NCI-H774 (cell line): Measurements from ENCODE around the gene NXN.
"Not testable (repeated sequence)": the region's sequence is repeated elsewhere in the genome, so short reads cannot be mapped to it uniquely, and the experiment has no call there.

Experiments
- DNase-seq: peaks from one replicate; lab custom pipeline; 2025; lab: John Stamatoyannopoulos, UW

NXN gene

GRCh38 chr17:917941-918740, 61.4 kb downstream of the NXN start:
- no peak for DNase-seq

DNA sequence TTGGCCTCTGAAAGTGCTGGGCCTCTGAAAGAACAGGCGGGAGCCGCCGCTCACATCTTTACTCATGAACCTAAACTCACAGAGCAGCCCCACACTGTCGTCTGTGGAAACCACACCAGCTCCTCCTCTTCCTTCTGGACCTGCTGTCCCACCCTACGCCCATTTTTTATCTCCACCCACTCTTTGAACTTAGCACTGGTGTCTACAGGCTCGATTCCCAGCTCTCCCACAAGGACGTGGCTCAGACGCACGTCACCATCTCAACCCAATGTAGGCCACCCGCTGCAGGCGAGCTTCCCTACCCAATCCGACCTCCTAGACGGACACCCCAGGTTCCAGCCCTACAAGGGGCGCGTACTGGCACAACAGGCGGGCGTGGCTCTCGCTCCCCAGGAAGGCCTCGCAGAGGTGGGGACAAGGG, 62.2 kb downstream of the NXN start:
- no peak for DNase-seq

- no peak for DNase-seq
Observed at GRCh38 chr17:916315-916714, 63.3 kb downstream of the NXN start.

DNA sequence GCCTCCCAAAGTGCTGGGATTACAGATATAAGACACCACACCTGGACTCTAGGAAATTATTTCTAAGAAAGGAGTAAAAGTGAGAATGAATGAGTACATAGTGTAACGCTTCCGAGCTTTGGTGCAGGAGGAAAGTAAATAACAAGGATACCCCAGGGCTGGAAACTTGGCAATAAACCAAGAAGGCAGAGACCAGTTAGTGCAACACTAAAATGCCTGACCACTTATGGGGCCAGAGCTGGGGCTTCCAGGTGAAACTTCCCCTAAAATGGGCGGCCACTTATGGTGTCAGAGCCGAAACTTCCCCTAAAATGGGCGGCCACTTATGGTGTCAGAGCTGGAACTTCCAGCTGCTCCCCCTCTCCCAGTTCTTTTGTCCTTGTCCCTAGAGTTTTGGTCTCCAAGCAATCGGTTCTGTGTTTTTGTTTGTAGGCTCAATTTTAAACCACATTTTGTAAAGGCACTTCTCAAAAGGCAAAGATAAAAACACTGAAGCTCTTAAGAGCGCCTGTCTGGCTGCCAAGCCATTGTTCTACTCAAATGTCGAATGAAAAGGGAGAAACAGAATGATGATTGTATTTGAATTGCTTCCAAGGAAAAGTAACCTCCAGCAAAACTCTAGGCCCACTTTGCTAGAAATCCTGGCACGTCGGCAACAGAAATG, 63.9 kb downstream of the NXN start:
- no peak for DNase-seq

- no peak for DNase-seq
Observed at GRCh38 chr17:914561-914960, 65.0 kb downstream of the NXN start.

DNA sequence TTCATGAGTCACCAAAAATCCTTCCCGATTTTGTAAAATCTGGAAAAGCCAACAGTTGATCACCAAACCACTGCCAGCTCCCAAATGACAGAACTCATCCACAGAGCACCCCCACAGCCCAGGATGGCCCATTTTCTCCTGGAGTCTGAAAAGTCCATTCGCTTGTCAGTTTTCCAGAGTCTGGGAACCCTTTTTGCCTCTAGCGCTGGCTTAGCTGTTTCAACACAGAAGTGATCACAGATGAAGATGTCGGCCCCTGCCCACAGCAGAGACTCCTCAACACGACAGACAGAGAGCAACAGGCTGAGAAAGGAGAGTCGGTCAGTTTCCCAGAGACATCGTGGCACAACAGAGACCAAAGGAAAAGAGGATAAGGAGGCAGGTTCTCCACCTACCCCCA, 66.4 kb downstream of the NXN start:
- DNase-seq: no peak

DNA sequence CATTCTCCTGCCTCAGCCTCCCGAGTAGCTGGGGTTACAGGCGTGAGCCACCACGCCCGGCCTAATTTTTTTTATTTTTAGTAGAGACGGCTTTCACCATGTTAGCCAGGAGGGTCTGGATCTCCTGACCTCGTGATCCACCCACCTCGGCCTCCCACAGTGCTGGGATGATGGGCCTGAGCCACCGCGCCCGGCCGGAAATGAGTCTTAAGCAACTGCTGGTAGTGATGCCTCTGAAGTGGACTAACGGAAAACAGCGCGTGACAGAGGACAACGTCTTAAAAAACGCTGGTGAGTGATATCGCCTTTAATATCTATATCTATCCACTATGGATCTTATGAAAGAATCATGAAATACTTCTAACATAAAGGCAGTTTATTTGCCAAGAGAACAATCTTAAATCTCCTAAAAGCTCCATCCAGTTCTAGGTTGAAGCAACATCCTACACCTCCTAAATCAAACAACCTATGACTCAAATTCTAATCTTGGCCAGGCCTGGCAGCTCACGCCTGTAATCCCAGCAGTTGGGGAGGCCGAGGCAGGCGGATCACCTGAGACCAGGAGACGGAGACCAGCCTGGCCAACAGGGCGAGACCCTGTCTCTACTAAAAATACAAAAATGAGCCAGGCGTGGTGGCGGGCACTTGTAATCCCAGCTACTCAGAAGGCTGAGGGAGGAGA, 69.8 kb downstream of the NXN start:
- no peak for DNase-seq

DNA sequence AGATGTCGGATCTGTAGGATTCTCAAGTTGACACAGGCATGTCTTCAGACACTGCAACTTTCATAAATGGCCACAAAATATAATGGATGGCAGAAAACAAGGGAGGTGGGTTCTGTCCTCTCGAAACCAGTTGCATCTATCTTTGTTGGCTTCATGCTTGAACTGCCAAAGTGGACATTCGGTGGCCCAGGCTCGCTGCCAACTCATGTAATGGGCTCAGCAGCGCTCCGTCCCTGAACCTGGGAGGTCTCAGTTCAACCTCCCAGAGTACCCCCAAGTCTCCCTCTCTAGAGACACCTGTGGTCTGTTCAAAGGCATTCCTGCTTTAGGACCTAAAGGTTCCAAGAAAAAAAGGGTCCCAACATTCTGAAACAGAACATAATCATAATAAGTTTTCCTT, 71.9 kb downstream of the NXN start:
- no peak for DNase-seq

DNA sequence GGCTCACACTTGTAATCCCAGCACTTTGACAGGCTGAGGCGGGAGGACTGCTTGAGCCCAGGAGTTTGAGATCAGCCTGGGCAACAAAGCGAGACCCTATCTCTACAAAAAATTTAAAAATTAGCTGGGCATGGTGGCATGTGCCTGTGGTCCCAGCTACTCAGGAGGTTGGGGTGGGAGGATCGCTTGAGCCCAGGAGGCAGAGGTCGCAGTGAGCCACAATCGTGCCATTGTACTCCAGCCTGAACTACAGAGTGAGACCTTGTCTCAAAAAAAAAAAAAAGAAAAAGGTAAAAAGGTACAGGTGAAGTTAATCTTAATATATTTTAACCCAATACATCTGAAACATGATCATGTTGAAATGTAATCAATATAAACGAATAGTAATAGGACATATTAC, 73.9 kb downstream of the NXN start:
- not testable (repeated sequence) for DNase-seq

- no peak for DNase-seq
Observed at GRCh38 chr17:903691-904481, 75.7 kb downstream of the NXN start.

GRCh38 chr17:902463-902862, 77.1 kb downstream of the NXN start:
- DNase-seq: no peak

DNA sequence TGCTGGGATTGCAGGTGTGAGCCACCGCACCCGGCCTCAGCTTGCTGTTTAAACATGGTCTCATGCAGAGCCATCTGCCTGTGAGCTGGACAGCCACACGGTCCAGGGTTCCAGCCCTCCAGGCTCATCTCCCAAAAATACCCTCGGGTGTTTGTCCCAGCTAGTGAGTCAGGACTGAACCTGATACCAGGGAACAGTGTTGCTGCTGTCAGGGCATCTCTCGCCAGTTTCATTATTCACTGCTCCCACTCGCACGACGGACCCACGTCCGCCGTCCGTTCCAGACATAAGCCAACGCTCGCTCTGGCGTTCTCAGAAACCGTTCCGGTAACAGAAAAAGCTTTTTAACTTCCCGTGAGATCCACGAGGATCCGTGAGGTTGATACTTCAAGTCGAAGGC, 77.6 kb downstream of the NXN start:
- no peak for DNase-seq

- DNase-seq: no peak
Observed at GRCh38 chr17:901191-901950, 78.2 kb downstream of the NXN start.

DNA sequence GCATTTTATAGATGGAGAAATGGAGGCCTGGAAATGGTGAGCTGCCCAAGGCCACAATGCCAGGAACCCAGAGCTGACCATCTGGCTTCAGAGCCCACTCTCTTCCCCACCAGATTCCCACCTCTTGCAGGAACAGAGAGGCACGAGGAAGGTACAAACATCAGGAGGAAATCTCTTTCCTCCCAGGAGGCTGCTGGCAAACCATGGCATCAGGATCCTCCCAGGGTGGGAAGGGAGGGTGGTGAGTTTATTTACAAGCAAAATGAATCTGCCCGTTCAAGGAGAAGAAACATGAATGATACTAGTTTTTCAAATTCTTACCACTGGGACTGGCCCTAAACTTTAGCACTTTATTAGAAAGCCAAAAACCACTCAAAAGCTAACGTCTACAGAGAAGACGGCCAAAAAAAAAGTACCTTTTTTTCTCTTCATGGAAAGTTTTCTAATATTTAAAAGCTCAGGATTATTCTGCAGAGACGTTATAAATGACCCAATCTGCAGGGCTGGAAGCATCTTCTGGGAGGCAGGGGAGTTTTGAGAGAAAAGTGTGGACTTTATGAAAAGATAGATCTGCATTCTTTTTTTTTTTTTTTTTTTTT, 79.1 kb downstream of the NXN start:
- DNase-seq: no peak

DNA sequence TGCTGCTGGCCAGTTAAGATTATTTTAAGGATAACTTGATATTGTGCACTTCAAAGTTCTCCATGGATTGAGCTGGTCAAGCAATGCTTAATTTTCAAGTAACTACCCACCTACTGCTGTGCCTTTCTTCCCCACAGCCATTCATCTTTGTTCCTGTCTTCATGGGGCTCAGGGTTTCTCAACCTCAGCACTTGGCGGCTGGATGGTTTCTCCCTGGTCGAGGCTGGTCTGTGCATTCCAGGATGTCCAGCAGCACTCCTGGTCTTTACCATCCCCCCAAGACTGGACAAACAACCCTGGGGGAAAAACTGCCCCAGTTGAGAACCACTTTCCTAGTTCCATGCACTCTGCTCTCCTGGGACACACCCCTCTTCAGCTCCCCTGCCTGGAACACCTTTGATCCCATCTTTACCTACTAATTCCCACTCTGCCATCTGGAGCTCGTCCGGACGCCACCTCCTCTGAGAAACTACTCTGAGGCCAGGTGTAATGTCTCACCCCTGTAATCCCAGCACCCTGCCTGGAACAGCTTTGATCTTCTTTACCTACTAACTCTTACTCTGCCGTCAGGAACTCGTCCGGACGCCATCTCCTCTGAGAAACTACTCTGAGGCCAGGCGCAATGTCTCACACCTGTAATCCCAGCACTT, 81.5 kb downstream of the NXN start:
- DNase-seq: no peak

GRCh38 chr17:896953-897661, 82.5 kb downstream of the NXN start:
- no peak for DNase-seq

- no peak for DNase-seq
Observed at GRCh38 chr17:896454-896853, 83.1 kb downstream of the NXN start.

GRCh38 chr17:892958-893357, 86.6 kb downstream of the NXN start:
- DNase-seq: no peak

DNA sequence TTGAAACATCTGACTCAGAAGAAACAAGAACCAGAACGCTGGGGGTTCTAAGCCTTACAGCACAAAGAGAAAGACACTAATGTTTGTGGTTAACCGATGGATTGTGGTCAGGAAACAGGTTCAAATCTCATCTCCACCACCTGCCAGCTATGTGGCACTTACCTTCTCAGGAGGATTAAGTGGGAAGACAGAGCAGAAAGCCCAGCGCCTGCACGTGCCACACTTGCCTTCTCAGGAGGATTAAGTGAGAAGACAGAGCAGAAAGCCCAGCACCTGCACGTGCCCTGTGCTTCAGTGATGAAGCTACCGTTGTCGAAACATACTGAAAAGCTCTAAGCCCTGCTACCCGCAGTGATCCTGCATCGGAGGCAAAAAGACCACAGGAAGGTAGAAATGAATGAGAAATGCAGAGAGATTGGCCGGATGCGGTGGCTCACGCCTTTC, 90.6 kb downstream of the NXN start:
- DNase-seq: no peak
